ENCODE measurements around the gene MAST2. TPM values are rescaled to one million over a fixed set of nuclear protein-coding genes. Genes with fewer than 3 reads are reported as not detected.

Gene MAST2
- total RNA-seq, 1 donor from 2014 or later = 38.1 TPM

DNA sequence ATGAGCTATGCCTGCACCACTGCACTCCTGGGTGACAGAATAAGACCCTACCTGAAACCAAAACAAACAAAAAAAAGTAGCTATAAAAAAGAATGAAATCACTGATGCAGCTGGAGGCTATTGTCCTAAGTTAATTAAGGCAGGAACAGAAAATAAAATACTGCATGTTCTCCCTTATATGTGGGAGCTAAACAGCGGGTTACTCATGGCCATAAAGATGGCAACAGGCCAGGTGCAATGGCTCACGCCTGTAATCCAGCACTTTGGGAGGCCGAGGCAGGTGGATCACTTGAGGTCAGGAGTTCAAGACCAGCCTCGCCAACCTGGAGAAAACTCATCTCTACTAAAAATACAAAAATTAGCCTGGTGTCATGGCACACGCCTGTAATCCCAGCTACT is 176.4 kb downstream of the MAST2 start:
- peaks cover 7% of the 10 kb centered on the region for H3K36me3 Mint-ChIP-seq
- peaks cover 10% of the 10 kb centered on the region for H3K4me1 Mint-ChIP-seq (ENCODE audit: unreplicated experiment)
- DNase-seq (ENCODE audit: extremely low spot score, unreplicated experiment) = no peak
- no peak overlapping the region for H3K27ac Mint-ChIP-seq
- H3K4me3 Mint-ChIP-seq = no peak overlapping the region
- H3K27me3 Mint-ChIP-seq = no peaks in the 10 kb centered on the region
- H3K9me3 Mint-ChIP-seq = no peaks in the 10 kb centered on the region
- TF ChIP-seq, protein P1, sequence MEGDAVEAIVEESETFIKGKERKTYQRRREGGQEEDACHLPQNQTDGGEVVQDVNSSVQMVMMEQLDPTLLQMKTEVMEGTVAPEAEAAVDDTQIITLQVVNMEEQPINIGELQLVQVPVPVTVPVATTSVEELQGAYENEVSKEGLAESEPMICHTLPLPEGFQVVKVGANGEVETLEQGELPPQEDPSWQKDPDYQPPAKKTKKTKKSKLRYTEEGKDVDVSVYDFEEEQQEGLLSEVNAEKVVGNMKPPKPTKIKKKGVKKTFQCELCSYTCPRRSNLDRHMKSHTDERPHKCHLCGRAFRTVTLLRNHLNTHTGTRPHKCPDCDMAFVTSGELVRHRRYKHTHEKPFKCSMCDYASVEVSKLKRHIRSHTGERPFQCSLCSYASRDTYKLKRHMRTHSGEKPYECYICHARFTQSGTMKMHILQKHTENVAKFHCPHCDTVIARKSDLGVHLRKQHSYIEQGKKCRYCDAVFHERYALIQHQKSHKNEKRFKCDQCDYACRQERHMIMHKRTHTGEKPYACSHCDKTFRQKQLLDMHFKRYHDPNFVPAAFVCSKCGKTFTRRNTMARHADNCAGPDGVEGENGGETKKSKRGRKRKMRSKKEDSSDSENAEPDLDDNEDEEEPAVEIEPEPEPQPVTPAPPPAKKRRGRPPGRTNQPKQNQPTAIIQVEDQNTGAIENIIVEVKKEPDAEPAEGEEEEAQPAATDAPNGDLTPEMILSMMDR (conservative IDR thresholded peaks at IDR 0.05) = no peak

GRCh38 chr1:45982359-45982758 is 178.9 kb downstream of the MAST2 start:
- Mint-ChIP-seq H3K9me3 (no peaks in the 10 kb centered on the region), H3K4me3 (no peak overlapping the region), H3K27ac (no peak overlapping the region), H3K27me3 (no peaks in the 10 kb centered on the region), H3K4me1 (ENCODE audit: unreplicated experiment) (peaks cover 6% of the 10 kb centered on the region), H3K36me3 (peaks cover 4% of the 10 kb centered on the region)
- DNase-seq (ENCODE audit: extremely low spot score, unreplicated experiment) = no peak
- TF ChIP-seq, protein P1 (conservative IDR thresholded peaks at IDR 0.05) = no peak

DNA sequence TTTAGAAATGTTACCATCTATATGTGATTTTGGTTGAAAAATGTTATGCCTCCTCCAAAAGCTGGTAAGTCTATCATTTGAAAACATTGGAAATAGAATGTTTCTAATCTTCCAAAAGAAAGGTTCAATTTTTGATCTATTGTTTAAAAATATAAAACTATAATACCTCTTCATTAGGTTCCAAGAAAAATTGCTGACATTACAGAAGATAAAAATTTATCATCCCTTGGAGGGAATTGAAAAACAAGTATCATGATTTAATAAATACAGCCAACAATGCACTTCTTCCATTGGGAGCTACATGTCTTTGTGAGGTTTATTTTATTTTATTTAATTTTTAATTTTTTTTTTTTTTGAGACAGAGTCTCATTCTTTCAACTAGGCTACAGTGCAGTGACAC is 180.6 kb downstream of the MAST2 start:
- no peaks in the 10 kb centered on the region for H3K9me3 Mint-ChIP-seq
- no peak overlapping the region for H3K27ac Mint-ChIP-seq
- TF ChIP-seq, protein P1 (conservative IDR thresholded peaks at IDR 0.05) = no peak
- no peaks in the 10 kb centered on the region for H3K27me3 Mint-ChIP-seq
- H3K4me1 Mint-ChIP-seq (ENCODE audit: unreplicated experiment) = no peaks in the 10 kb centered on the region
- no peak overlapping the region for H3K4me3 Mint-ChIP-seq
- no peak for DNase-seq (ENCODE audit: extremely low spot score, unreplicated experiment)
- H3K36me3 Mint-ChIP-seq = peaks cover 4% of the 10 kb centered on the region

- no peak overlapping the region for H3K27ac Mint-ChIP-seq
- TF ChIP-seq, protein P1 (conservative IDR thresholded peaks at IDR 0.05) = no peak
- no peak overlapping the region for H3K4me3 Mint-ChIP-seq
- no peaks in the 10 kb centered on the region for H3K27me3 Mint-ChIP-seq
- H3K36me3 Mint-ChIP-seq = no peaks in the 10 kb centered on the region
- H3K9me3 Mint-ChIP-seq = no peaks in the 10 kb centered on the region
- no peak for DNase-seq (ENCODE audit: extremely low spot score, unreplicated experiment)
- no peaks in the 10 kb centered on the region for H3K4me1 Mint-ChIP-seq (ENCODE audit: unreplicated experiment)
These were observed 183.8 kb downstream of the MAST2 start for GRCh38 chr1:45987204-45987603.

DNA sequence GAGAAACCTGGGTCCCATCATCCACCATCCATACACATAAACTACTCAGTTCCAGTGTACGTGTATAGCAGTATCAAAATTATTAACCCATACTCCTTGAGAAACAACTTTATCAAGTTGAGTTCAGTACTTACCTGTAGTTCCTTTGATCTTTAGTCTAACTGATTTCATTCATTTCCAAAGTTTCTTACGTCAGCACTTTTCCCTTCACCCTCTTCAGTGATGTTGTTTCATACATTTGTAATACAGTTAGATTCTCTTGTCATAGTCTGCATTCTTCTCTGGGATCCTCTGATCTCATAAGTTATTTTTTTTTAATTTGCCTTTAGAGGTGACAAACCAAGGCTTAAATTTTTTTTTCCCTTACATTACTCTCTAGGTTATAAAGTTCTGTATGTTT is 185.8 kb downstream of the MAST2 start:
- H3K4me1 Mint-ChIP-seq (ENCODE audit: unreplicated experiment) = no peaks in the 10 kb centered on the region
- no peaks in the 10 kb centered on the region for H3K36me3 Mint-ChIP-seq
- H3K27ac Mint-ChIP-seq = no peak overlapping the region
- H3K4me3 Mint-ChIP-seq = no peak overlapping the region
- H3K27me3 Mint-ChIP-seq = no peaks in the 10 kb centered on the region
- no peaks in the 10 kb centered on the region for H3K9me3 Mint-ChIP-seq
- TF ChIP-seq, protein P1 (conservative IDR thresholded peaks at IDR 0.05) = no peak
- DNase-seq (ENCODE audit: extremely low spot score, unreplicated experiment) = no peak

DNA sequence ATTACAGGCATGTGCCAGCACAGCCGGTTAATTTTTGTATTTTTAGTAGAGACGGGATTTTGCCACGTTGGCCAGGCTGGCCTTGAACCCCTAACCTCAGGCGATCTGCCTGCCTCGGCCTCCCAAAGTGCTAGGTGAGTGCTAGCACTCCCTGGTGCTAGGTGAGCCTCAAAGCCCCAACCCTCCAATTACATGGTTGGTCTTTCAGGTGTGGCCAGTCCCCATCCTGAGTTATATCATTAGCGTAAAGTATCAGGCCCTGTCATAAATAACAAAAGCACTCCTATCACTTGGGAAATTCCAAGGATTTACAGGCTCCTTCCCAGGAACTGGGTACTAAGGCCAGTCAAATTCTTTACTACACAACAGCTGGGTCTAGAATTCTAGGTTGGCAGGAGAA is 191.0 kb downstream of the MAST2 start:
- Mint-ChIP-seq H3K27me3 (no peaks in the 10 kb centered on the region), H3K9me3 (no peaks in the 10 kb centered on the region), H3K36me3 (no peaks in the 10 kb centered on the region), H3K27ac (no peak overlapping the region), H3K4me3 (no peak overlapping the region), H3K4me1 (ENCODE audit: unreplicated experiment) (peaks cover 15% of the 10 kb centered on the region)
- no peak for DNase-seq (ENCODE audit: extremely low spot score, unreplicated experiment)
- TF ChIP-seq, protein P1 (conservative IDR thresholded peaks at IDR 0.05) = no peak
